Right renal pelvis (tissue), 4 donors: ENCODE data around the gene BCR. TPM values are rescaled to one million over a fixed set of nuclear protein-coding genes. Genes with fewer than 3 reads are reported as not detected.
A peak's percentile ranks its signal among the peaks of the same experiment; 100 is the strongest.

Experiments
- DNase-seq, 4 donors: peaks; one replicate each; pipeline ENCODE4 v3.0.0-alpha.2; 2013; ENCODE audit warnings: low read depth in 4 of 4, low spot score in 3 of 4, missing footprints in 1 of 4
- polyA plus RNA-seq, 4 donors: library from polyadenylated mRNA; unstranded; fragments of 120-200 nt; gene quantifications; one replicate each; pipeline ENCODE4 v1.2.1, GENCODE V29; 2013; ENCODE audit not compliant: insufficient read length in 4 of 4

Gene BCR
- polyA plus RNA-seq, 4 donors: 46.1 to 60.0 (median 51.6) TPM

GRCh38 chr22:23256986-23257888 is 76.9 kb downstream of the BCR start:
- no peak for DNase-seq

GRCh38 chr22:23257889-23258825 is 77.8 kb downstream of the BCR start:
- DNase-seq: no peak

- DNase-seq: no peak
Observed at GRCh38 chr22:23258826-23259170, 78.5 kb downstream of the BCR start.

- DNase-seq: no peak
Observed at GRCh38 chr22:23259916-23260644, 79.8 kb downstream of the BCR start.

GRCh38 chr22:23260645-23261581 is 80.6 kb downstream of the BCR start:
- no peak for DNase-seq

- no peak for DNase-seq
Observed at GRCh38 chr22:23261900-23262450, 81.7 kb downstream of the BCR start.

DNA sequence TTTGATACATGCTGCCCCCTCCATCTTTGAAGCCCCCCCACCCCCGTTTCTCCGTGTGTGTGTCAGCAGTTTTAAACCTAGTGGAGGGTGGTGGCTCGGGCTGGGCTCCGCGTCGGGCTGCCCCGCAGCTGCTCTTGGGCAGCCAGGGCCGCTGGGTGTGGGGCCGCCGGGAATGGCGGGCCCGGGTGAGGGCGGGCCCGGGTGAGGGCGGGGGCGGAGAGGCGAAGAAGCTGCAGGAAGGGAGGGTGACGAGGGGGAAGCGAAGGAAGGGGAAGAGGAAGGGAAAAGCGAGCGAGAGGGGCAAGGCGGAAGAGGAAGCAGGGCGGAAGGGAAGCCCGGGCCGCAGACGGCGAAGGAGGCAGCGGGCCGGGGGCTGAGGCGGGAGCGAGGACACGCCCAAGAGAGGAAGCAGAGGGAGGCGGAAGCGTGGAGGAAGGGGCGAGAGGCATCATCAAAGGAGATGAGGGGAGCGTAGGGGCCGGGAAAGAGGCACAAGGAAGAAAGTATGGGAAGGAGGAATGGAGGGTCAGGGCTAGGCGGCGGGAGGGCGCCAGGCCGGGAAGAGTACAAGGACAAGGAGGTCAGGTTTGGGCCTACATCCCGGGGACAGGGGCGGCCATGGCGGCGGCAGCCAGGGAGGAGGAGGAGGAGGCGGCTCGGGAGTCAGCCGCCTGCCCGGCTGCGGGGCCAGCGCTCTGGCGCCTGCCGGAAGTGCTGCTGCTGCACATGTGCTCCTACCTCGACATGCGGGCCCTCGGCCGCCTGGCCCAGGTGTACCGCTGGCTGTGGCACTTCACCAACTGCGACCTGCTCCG is 82.4 kb downstream of the BCR start:
- DNase-seq: no peak

GRCh38 chr22:23263651-23264555 is 83.6 kb downstream of the BCR start:
- DNase-seq: no peak

DNA sequence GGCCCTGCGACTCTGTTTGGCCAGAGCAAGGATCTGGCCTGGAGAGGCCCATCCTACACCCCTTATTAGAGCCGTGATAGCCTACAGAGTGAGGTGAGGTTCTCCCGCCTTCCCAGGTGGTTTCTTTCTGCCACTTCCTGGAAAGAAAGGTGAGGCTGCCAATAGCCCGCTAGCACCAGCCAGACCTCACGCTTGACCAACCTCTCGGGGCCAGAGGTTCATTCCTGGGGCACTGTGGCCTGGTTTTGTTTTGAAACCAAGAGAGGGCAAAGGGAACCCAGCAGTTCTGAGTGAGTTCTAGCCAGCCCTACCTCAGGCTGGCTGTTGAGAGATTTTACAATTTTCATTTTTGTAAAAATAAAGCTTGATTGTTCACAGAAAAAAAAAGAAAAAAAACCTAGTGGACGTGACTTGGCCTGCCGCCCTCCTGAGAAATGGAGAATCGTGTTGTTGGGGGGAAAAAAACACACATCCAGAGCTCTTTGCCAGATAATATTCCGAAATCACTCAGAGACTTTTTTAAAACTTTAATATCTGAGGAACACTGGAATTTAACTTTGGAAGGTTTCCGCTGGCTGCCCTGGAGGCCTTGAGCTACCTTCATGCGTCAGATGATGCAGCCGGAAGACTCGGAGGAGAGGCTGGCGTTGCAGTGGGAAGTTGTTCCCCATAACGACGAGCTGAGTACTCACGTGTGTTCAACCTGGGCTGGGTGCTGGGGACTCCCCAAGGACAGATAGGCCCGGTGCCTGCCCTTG is 84.5 kb downstream of the BCR start:
- no peak for DNase-seq

DNA sequence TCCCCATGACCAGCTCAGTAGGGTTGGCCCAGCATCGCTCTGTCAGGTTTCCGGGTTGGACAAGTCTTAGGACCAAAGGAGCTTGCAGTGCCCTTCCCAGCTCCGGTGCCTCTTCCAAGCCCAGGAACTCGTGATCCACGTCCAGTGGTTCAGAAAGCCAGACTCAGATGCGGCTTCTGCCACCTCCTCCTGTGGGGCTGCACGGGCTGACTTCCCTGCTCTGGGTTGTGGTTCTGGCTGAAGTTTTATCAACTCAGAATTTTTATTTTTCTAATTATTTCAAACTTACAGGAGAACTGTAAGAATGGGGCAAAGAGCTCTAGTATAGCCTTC is 85.0 kb downstream of the BCR start:
- no peak for DNase-seq

GRCh38 chr22:23266780-23267179 is 86.5 kb downstream of the BCR start:
- no peak for DNase-seq

- no peak for DNase-seq
Observed at GRCh38 chr22:23267226-23268043, 87.1 kb downstream of the BCR start.

DNA sequence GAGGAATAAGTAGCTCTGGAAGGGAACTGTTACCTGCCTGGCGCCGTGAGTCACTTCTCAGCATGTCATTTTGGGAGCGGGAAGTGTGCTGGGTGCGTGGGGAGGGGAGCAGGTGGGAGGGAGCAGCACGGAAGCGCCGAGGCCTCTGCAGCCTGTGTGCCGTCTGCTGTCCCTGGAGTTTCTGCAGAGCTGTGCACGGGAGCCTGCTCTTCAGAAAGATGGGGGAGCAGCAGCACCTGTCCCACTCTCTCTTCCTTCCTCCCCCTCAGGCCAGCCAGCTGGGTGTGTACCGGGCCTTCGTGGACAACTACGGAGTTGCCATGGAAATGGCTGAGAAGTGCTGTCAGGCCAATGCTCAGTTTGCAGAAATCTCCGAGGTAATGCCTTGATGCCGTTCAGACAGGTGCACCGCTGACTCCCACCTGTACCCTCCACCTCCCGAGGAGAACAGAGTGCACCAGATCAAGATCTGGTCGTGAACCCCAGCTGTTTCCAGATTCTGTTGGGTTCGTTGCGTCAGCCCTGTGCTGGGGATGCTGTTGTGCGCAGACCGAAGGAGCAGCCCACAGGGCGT is 87.9 kb downstream of the BCR start:
- DNase-seq: no peak

DNA sequence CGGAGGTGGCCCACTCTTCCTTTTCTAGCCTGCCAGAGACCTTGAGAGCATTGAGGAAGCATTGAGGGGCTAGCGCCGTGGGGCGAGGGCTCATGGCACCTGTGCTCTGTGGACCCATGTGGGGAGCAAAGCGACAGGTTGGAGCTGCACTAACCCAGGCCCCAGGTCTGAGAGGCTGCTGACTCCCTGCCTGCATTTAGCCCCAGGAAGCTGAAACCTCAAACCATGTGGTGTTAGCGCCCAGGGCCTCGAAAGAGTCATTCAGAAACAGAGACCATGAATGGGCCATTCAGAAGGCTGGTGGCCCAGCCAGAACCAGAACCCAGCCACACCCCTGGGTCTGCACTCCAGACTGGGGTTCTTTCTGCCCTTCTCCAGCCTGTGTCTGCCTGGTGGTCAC is 88.6 kb downstream of the BCR start:
- DNase-seq: no peak

- DNase-seq: peak in 3 of 4 donors; percentile 40 to 58 (median 43)
Observed at GRCh38 chr22:23269441-23270211, 89.3 kb downstream of the BCR start.
